ENCODE data around the gene TJP2. TPM values are rescaled to one million over a fixed set of nuclear protein-coding genes. Genes with fewer than 3 reads are reported as not detected.
A peak's percentile ranks its signal among the peaks of the same experiment; 100 is the strongest.

The TJP2 gene
- total RNA-seq, 1 donor from 2014 or later, result 254 TPM

DNA sequence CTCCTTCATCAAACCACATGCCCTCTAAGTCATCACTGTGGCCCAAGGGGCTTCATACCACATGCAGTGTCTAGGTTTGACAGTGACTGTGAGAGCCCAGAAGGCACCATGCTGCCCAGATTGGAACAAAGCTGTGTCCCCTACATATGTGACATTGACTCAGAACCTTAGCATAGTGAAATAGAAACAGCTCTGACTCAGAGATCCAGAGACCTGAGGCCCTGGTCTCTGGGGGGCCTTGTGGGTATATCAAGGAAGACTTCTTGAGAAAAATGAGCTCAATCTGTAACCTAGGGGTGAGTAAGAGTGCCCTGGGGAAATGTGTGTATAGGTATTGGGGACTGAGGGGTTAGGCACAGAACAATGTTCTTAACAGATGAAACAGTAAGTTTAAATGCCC is 143.8 kb downstream of the TJP2 start:
- Mint-ChIP-seq H3K9me3 (ENCODE audit: low read depth) (peaks cover 9% of the 10 kb centered on the region), H3K4me3 (ENCODE audit: low read depth) (no peak overlapping the region), H3K36me3 (ENCODE audit: insufficient read depth) (peaks cover 4% of the 10 kb centered on the region), H3K4me1 (ENCODE audit: low read depth) (no peaks in the 10 kb centered on the region), H3K27me3 (peaks cover 31% of the 10 kb centered on the region), H3K27ac (no peak overlapping the region)
- no peak for DNase-seq (ENCODE audit: low spot score, unreplicated experiment)
- TF ChIP-seq CTCF (IDR thresholded peaks at IDR 0.05; ENCODE audit: unreplicated experiment), result no peak

DNA sequence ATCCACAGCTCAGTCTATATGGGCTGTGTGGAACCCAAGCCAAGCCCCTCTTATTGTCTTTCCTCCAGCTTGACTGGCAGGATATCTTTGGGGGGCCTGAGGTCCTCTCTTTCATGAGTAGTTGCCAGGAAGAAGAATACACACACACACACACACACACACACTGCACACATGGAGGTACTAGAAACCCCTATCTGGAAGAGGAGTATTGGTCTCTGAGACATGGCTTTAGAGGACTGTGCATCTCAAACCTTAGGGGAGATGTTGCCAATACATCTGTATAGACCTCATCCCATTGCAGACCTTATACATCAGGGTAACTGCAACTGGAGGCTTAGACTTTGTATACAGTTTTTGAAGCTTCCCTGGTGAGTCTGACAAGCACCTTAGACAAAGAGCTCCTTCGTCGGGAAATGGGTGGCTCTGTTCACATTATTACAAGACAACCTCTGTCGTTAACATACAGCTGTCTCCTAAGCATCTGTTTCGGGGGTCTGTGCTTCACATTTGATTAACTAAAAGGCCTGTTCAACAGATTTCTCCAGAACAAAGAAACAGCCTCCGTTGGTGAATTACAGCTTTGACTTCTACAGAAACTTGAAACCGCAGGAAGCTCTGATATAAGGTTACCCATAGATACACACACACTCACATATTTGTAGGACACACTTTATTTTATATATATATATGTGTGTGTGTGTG is 145.4 kb downstream of the TJP2 start:
- no peak for TF ChIP-seq CTCF (IDR thresholded peaks at IDR 0.05; ENCODE audit: unreplicated experiment)
- Mint-ChIP-seq H3K4me1 (ENCODE audit: low read depth) (no peaks in the 10 kb centered on the region), H3K36me3 (ENCODE audit: insufficient read depth) (no peaks in the 10 kb centered on the region), H3K27ac (no peak overlapping the region), H3K9me3 (ENCODE audit: low read depth) (no peaks in the 10 kb centered on the region), H3K4me3 (ENCODE audit: low read depth) (no peak overlapping the region), H3K27me3 (peaks cover 45% of the 10 kb centered on the region)
- no peak for DNase-seq (ENCODE audit: low spot score, unreplicated experiment)

DNA sequence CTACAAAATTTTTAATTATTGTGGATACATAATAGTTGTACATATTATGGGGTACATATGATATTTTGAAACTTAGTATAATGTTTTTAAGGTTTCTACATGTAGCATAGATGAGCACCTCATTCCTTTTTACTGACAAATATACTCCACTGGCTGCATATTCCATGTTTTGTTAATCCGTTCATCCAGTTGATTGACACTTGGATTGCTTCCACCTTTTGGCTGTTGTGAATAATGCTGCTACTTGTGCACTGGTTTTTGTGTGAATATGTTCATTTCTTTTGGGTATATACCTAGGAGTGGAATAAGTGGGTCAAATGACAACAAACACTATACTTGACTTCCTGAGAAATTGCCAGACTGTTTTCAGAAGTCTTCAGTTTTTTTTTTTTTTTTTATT is 148.2 kb downstream of the TJP2 start:
- peaks cover 66% of the 10 kb centered on the region for H3K27me3 Mint-ChIP-seq
- peaks cover 5% of the 10 kb centered on the region for H3K4me1 Mint-ChIP-seq (ENCODE audit: low read depth)
- H3K27ac Mint-ChIP-seq, result no peak overlapping the region
- no peaks in the 10 kb centered on the region for H3K36me3 Mint-ChIP-seq (ENCODE audit: insufficient read depth)
- DNase-seq (ENCODE audit: low spot score, unreplicated experiment), result no peak
- TF ChIP-seq CTCF (IDR thresholded peaks at IDR 0.05; ENCODE audit: unreplicated experiment), result no peak
- H3K4me3 Mint-ChIP-seq (ENCODE audit: low read depth), result no peak overlapping the region
- H3K9me3 Mint-ChIP-seq (ENCODE audit: low read depth), result no peaks in the 10 kb centered on the region

- no peak for DNase-seq (ENCODE audit: low spot score, unreplicated experiment)
- TF ChIP-seq CTCF (IDR thresholded peaks at IDR 0.05; ENCODE audit: unreplicated experiment), result no peak
- H3K27ac Mint-ChIP-seq, result no peak overlapping the region
- peak overlapping the region; percentile 80 for H3K4me3 Mint-ChIP-seq (ENCODE audit: low read depth)
- H3K27me3 Mint-ChIP-seq, result peaks cover 69% of the 10 kb centered on the region
- peaks cover 5% of the 10 kb centered on the region for H3K4me1 Mint-ChIP-seq (ENCODE audit: low read depth)
- no peaks in the 10 kb centered on the region for H3K36me3 Mint-ChIP-seq (ENCODE audit: insufficient read depth)
- H3K9me3 Mint-ChIP-seq (ENCODE audit: low read depth), result no peaks in the 10 kb centered on the region
Observed at GRCh38 chr9:69323861-69324260, 149.8 kb downstream of the TJP2 start.

Other genes starting within 250 kb of the TJP2 start
- not detected in 2 replicates for gene PRKACG, start 160.2 kb upstream of the TJP2 start, total RNA-seq
- 25.7 and 28.6 TPM in 2 replicates for gene FXN, start 138.5 kb upstream of the TJP2 start, total RNA-seq
- gene ENTREP1, start 150.9 kb downstream of the TJP2 start, total RNA-seq, result 3.6 and 3.7 TPM in 2 replicates

Measured in progenitor cell of endocrine pancreas (in vitro differentiated cells).